C4-2B (cell line): Measurements from ENCODE around the gene SLC8A3.

Source experiments
- CTCF ChIP-seq: fragments of 450-650 bp; conservative IDR thresholded peaks from 2 replicates; pipeline ENCODE4 v1.5.1; 2017; ENCODE audit warnings: mild to moderate bottlenecking
- ZFX ChIP-seq: fragments of 450-650 bp; IDR thresholded peaks from 2 replicates; pipeline ENCODE4 v1.6.1; 2017

GRCh38 chr14:70050136-70050535 lies 138.6 kb downstream of the SLC8A3 start:
- TF ChIP-seq CTCF = no peak
- TF ChIP-seq ZFX = no peak
